Pericardium fibroblast (primary cell): ENCODE data around the gene TMTC4. TPM values are rescaled to one million over a fixed set of nuclear protein-coding genes. Genes with fewer than 3 reads are reported as not detected.

Experiments
- total RNA-seq: library from RNA; depleted of rRNA; stranded (reverse); fragments of >200 nt; gene quantifications from 2 replicates; pipeline ENCODE4 v1.2.3, GENCODE V29; 2015

TMTC4 gene, protein sequence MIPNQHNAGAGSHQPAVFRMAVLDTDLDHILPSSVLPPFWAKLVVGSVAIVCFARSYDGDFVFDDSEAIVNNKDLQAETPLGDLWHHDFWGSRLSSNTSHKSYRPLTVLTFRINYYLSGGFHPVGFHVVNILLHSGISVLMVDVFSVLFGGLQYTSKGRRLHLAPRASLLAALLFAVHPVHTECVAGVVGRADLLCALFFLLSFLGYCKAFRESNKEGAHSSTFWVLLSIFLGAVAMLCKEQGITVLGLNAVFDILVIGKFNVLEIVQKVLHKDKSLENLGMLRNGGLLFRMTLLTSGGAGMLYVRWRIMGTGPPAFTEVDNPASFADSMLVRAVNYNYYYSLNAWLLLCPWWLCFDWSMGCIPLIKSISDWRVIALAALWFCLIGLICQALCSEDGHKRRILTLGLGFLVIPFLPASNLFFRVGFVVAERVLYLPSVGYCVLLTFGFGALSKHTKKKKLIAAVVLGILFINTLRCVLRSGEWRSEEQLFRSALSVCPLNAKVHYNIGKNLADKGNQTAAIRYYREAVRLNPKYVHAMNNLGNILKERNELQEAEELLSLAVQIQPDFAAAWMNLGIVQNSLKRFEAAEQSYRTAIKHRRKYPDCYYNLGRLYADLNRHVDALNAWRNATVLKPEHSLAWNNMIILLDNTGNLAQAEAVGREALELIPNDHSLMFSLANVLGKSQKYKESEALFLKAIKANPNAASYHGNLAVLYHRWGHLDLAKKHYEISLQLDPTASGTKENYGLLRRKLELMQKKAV
- 12.1 and 14.9 TPM in 2 replicates for total RNA-seq

GRCh38 chr13:100674572-100674871 is at the start of gene TMTC4:
TSS of gene TMTC4 (minus strand) at chr13:100674795. CDS start at chr13:100670362, 4,433 bp downstream.

DNA sequence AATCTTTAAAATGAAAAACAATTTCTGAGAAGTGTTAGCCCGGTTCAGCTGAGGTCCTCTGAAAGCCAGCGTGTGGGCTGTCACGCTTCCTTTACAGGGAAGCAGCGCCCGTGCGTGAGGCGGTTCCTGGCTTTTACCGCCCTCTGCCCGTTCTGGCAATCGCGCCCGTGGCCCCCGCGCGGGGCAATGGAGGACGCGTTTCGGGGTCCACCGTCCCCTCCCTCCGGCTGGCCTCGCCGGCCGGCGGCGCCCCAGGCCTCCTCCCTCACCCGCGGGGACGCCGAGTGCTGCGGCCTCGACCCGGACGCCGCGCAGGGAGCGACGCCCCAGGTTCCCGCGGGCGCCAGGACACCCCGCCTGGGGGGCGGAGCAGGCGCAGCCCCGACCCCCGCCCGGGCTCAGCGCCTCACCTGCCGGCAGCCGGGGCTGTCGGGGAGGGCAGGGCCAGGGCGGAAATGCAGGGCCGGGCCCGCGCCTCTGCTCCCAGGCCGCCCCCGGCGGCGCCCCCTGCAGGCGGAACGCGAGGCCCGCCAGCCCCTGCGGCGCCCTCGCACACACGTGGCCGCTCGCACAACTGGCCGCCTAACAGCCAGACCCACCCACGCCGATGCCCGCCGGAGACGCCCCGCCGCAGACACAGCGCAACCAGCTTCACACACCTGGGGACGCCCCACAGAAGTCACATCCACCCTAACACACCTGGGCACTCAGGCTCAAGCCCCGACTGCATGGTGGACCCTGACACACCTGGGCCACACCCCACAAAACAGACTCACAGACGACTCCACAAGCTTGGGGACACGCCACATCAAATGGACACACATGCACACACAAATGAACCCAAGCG is 86.0 kb downstream of the TMTC4 start, which contains the start of gene GGACT:
GGACT (minus strand) TSS at position 459 of the 847 bp plus-strand sequence. CDS start 56,198 bp downstream, outside the sequence.

Other genes with a start within 250 kb of the TMTC4 start
- 6.6 and 8.9 TPM in 2 replicates for gene GGACT, start 86.0 kb downstream of the TMTC4 start, total RNA-seq